ENCODE data around the gene GDPD4.

GDPD4 gene

GRCh38 chr11:77175021-77175842 is 126.3 kb downstream of the GDPD4 start:
- H3K9ac ChIP-seq (ENCODE audit: low read depth, low read length, poor library complexity, severe bottlenecking) = no peak overlapping the region
- no peaks in the 10 kb centered on the region for H3K9me2 ChIP-seq (replicated peaks; ENCODE audit: low read depth, low read length)
- H3F3A ChIP-seq (ENCODE audit: low read depth) = no peaks in the 10 kb centered on the region
- H3K36me3 ChIP-seq (ENCODE audit: insufficient read depth, low read length) = no peaks in the 10 kb centered on the region
- no peak overlapping the region for H2AFZ ChIP-seq (ENCODE audit: low read length)
- no peaks in the 10 kb centered on the region for H3K9me3 ChIP-seq (ENCODE audit: insufficient read depth, low read depth, low read length)
- TF ChIP-seq EZH2phosphoT487 (IDR thresholded peaks at IDR 0.05; ENCODE audit: borderline replicate concordance) = no peak
- TF ChIP-seq CTCF (conservative IDR thresholded peaks at IDR 0.05; ENCODE audit: low read length) = no peak
- H3K79me2 ChIP-seq (ENCODE audit: insufficient read depth, low read length) = no peaks in the 10 kb centered on the region
- H3K4me3 ChIP-seq (ENCODE audit: low read length, poor library complexity, severe bottlenecking) = no peak overlapping the region
- no peaks in the 10 kb centered on the region for H3K27me3 ChIP-seq (ENCODE audit: insufficient read depth, low read length, poor library complexity, severe bottlenecking)
- no peak overlapping the region for H3K4me2 ChIP-seq (ENCODE audit: low read depth, low read length, poor library complexity, severe bottlenecking)
- H4K20me1 ChIP-seq (ENCODE audit: insufficient read depth, low read length, poor library complexity, severe bottlenecking) = no peaks in the 10 kb centered on the region
- no peaks in the 10 kb centered on the region for H3K4me1 ChIP-seq (ENCODE audit: insufficient read depth, low read length, poor library complexity, severe bottlenecking)

GRCh38 chr11:77174559-77174958 is 126.9 kb downstream of the GDPD4 start:
- Histone ChIP-seq H3K36me3 (ENCODE audit: insufficient read depth, low read length) (no peaks in the 10 kb centered on the region), H3K9ac (ENCODE audit: low read depth, low read length, poor library complexity, severe bottlenecking) (no peak overlapping the region), H3K9me2 (replicated peaks; ENCODE audit: low read depth, low read length) (no peaks in the 10 kb centered on the region), H3K4me1 (ENCODE audit: insufficient read depth, low read length, poor library complexity, severe bottlenecking) (no peaks in the 10 kb centered on the region), H3F3A (ENCODE audit: low read depth) (no peaks in the 10 kb centered on the region), H3K27me3 (ENCODE audit: insufficient read depth, low read length, poor library complexity, severe bottlenecking) (no peaks in the 10 kb centered on the region), H3K4me3 (ENCODE audit: low read length, poor library complexity, severe bottlenecking) (no peak overlapping the region), H4K20me1 (ENCODE audit: insufficient read depth, low read length, poor library complexity, severe bottlenecking) (no peaks in the 10 kb centered on the region), H3K4me2 (ENCODE audit: low read depth, low read length, poor library complexity, severe bottlenecking) (no peak overlapping the region), H3K9me3 (ENCODE audit: insufficient read depth, low read depth, low read length) (no peaks in the 10 kb centered on the region), H3K79me2 (ENCODE audit: insufficient read depth, low read length) (no peaks in the 10 kb centered on the region), H2AFZ (ENCODE audit: low read length) (no peak overlapping the region)
- no peak for TF ChIP-seq CTCF (conservative IDR thresholded peaks at IDR 0.05; ENCODE audit: low read length)
- no peak for TF ChIP-seq EZH2phosphoT487 (IDR thresholded peaks at IDR 0.05; ENCODE audit: borderline replicate concordance)

- Histone ChIP-seq H3K4me1 (ENCODE audit: insufficient read depth, low read length, poor library complexity, severe bottlenecking) (no peaks in the 10 kb centered on the region), H3K36me3 (ENCODE audit: insufficient read depth, low read length) (no peaks in the 10 kb centered on the region), H3K9me2 (replicated peaks; ENCODE audit: low read depth, low read length) (no peaks in the 10 kb centered on the region), H3K9ac (ENCODE audit: low read depth, low read length, poor library complexity, severe bottlenecking) (no peak overlapping the region), H3K27me3 (ENCODE audit: insufficient read depth, low read length, poor library complexity, severe bottlenecking) (no peaks in the 10 kb centered on the region), H3K79me2 (ENCODE audit: insufficient read depth, low read length) (no peaks in the 10 kb centered on the region), H3K9me3 (ENCODE audit: insufficient read depth, low read depth, low read length) (no peaks in the 10 kb centered on the region), H2AFZ (ENCODE audit: low read length) (no peak overlapping the region), H3K4me2 (ENCODE audit: low read depth, low read length, poor library complexity, severe bottlenecking) (no peak overlapping the region), H3K4me3 (ENCODE audit: low read length, poor library complexity, severe bottlenecking) (no peak overlapping the region), H4K20me1 (ENCODE audit: insufficient read depth, low read length, poor library complexity, severe bottlenecking) (no peaks in the 10 kb centered on the region), H3F3A (ENCODE audit: low read depth) (no peaks in the 10 kb centered on the region)
- TF ChIP-seq EZH2phosphoT487 (IDR thresholded peaks at IDR 0.05; ENCODE audit: borderline replicate concordance) (no peak), CTCF (conservative IDR thresholded peaks at IDR 0.05; ENCODE audit: low read length) (no peak)
Observed at GRCh38 chr11:77173494-77173893, 128.0 kb downstream of the GDPD4 start.
